ENCODE results near the gene AKAP8L.
A peak's percentile ranks its signal among the peaks of the same experiment; 100 is the strongest.

The AKAP8L gene

GRCh38 chr19:15441317-15441716 lies 22.5 kb upstream of the AKAP8L start:
- Mint-ChIP-seq H3K27me3 (ENCODE audit: low read depth) (no peaks in the 10 kb centered on the region), H3K4me1 (no peaks in the 10 kb centered on the region), H3K27ac (no peak overlapping the region), H3K36me3 (ENCODE audit: low read depth) (no peaks in the 10 kb centered on the region), H3K9me3 (no peaks in the 10 kb centered on the region), H3K4me3 (no peak overlapping the region)
- no peak for TF ChIP-seq CTCF (IDR thresholded peaks at IDR 0.05; ENCODE audit: unreplicated experiment in 3 of 3)

GRCh38 chr19:15439821-15440641 lies 21.2 kb upstream of the AKAP8L start:
- no peak overlapping the region for H3K4me3 Mint-ChIP-seq
- no peaks in the 10 kb centered on the region for H3K4me1 Mint-ChIP-seq
- no peaks in the 10 kb centered on the region for H3K27me3 Mint-ChIP-seq (ENCODE audit: low read depth)

GRCh38 chr19:15439078-15439799 lies 20.5 kb upstream of the AKAP8L start:
- H3K36me3 Mint-ChIP-seq (ENCODE audit: low read depth) = no peaks in the 10 kb centered on the region
- H3K27ac Mint-ChIP-seq = no peak overlapping the region
- H3K9me3 Mint-ChIP-seq = no peaks in the 10 kb centered on the region
- H3K27me3 Mint-ChIP-seq (ENCODE audit: low read depth) = no peaks in the 10 kb centered on the region
- no peak overlapping the region for H3K4me3 Mint-ChIP-seq
- no peak for TF ChIP-seq CTCF (IDR thresholded peaks at IDR 0.05; ENCODE audit: unreplicated experiment in 3 of 3)
- no peaks in the 10 kb centered on the region for H3K4me1 Mint-ChIP-seq

More at GRCh38 chr19:15439821-15440641, 21.2 kb upstream of the AKAP8L start:
- Mint-ChIP-seq H3K27ac (no peak overlapping the region), H3K9me3 (no peaks in the 10 kb centered on the region), H3K36me3 (ENCODE audit: low read depth) (no peaks in the 10 kb centered on the region)
- TF ChIP-seq CTCF (IDR thresholded peaks at IDR 0.05; ENCODE audit: unreplicated experiment in 3 of 3) = no peak

- H3K36me3 Mint-ChIP-seq (ENCODE audit: low read depth) = no peaks in the 10 kb centered on the region
- H3K27me3 Mint-ChIP-seq (ENCODE audit: low read depth) = no peaks in the 10 kb centered on the region
- H3K9me3 Mint-ChIP-seq = no peaks in the 10 kb centered on the region
- TF ChIP-seq CTCF (IDR thresholded peaks at IDR 0.05; ENCODE audit: unreplicated experiment in 3 of 3) = no peak
- peaks cover under 1% of the 10 kb centered on the region for H3K4me1 Mint-ChIP-seq
- no peak overlapping the region for H3K4me3 Mint-ChIP-seq
- no peak overlapping the region for H3K27ac Mint-ChIP-seq
These were observed 19.8 kb upstream of the AKAP8L start for GRCh38 chr19:15438577-15438976.

GRCh38 chr19:15438124-15438496 lies 19.3 kb upstream of the AKAP8L start:
- Mint-ChIP-seq H3K9me3 (no peaks in the 10 kb centered on the region), H3K4me1 (peaks cover 5% of the 10 kb centered on the region), H3K4me3 (peak overlapping the region in 1 of 3 experiments; percentile 43), H3K27me3 (ENCODE audit: low read depth) (no peaks in the 10 kb centered on the region), H3K36me3 (ENCODE audit: low read depth) (no peaks in the 10 kb centered on the region), H3K27ac (no peak overlapping the region)
- no peak for TF ChIP-seq CTCF (IDR thresholded peaks at IDR 0.05; ENCODE audit: unreplicated experiment in 3 of 3)
